ENCODE measurements around the gene FHOD3.

- no peak for TF ChIP-seq EZH2 (IDR thresholded peaks at IDR 0.05; ENCODE audit: insufficient read depth, low read length)
- TF ChIP-seq, protein P1, sequence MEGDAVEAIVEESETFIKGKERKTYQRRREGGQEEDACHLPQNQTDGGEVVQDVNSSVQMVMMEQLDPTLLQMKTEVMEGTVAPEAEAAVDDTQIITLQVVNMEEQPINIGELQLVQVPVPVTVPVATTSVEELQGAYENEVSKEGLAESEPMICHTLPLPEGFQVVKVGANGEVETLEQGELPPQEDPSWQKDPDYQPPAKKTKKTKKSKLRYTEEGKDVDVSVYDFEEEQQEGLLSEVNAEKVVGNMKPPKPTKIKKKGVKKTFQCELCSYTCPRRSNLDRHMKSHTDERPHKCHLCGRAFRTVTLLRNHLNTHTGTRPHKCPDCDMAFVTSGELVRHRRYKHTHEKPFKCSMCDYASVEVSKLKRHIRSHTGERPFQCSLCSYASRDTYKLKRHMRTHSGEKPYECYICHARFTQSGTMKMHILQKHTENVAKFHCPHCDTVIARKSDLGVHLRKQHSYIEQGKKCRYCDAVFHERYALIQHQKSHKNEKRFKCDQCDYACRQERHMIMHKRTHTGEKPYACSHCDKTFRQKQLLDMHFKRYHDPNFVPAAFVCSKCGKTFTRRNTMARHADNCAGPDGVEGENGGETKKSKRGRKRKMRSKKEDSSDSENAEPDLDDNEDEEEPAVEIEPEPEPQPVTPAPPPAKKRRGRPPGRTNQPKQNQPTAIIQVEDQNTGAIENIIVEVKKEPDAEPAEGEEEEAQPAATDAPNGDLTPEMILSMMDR (IDR thresholded peaks at IDR 0.05; ENCODE audit: insufficient read depth, low read depth, low read length) = no peak
These were observed 278.8 kb downstream of the FHOD3 start for GRCh38 chr18:36576339-36576738.
